ENCODE data around the gene LIPT2. TPM values are rescaled to one million over a fixed set of nuclear protein-coding genes. Genes with fewer than 3 reads are reported as not detected.
A peak's percentile ranks its signal among the peaks of the same experiment; 100 is the strongest.

LIPT2 gene
- total and polyA plus RNA-seq, 2 donors (not counting 3 experiments of a cell fraction or from before 2014, with no cell fraction given), result 1.7 to 4.1 TPM

DNA sequence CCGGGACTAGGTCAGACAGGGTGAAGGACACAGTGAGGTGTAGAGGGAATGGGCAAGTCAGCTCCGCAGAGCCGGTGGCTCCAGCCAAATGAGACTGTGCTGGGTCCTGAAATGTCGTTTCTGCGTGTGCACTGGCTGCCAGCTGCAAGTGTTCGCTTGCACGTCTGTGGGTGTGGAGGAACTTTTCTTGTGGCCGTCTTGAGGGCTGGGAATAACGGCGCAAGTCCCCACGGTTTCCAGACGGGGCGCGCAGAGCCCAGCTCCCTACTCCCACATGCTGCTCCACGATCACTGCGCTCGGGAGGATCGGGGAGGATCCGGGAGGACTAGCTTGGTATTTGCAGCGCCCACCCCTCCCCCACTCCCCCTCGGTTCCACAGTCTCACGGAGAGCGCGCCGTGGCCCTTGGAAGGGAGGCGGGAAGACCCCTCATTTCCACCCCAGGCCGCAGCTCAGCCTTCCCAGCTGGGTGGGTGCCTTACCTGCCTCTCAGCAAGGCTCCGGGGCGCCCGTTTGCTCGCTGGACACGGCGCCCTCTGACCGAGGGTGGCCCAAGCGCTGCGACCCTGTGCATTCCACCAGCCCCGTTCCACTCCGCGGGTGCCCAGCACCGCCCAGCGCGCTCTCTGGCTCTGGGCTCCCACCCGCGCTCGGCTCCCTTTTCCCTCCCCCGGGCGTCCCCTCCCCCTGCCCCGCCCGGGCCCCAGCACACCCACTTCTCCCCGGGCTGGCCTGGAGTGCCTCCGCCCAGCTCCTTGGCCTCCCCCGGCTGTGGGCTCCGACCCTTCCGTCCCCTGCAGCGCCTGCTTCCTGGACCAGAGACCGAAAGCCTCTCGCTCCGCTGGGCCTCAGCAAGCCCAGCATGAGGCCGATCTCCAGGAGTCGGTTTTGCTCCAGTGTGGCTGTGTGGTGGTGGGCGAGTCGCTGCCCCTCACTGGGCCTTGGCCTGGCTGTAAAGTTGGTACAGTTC is 26.3 kb downstream of the LIPT2 start, which contains the start of gene KCNE3:
Gene KCNE3, minus strand, starts transcription at position 634 of the 970 bp plus-strand sequence. CDS start 9,986 bp downstream, outside the sequence.
- POLR2A ChIA-PET, result no interaction called here

DNA sequence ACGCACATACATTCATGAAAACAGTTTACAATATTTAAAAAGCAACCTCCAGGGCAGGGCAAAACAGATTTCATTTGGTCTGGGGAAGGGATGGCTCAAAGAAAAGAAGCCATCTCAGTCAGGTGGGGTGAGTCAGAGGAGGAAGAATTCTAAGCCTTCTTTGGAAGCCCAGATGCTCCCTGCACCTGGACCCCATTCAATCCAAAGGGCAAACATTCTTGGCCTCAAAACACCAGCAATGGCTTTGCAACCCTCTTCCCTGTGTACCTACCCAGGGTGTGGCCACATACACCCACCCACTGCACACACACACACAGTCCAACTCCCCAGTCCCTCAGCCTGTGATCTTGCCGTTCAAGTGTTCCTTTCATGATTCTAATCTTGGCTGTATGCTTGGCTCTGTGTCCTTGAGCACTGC is 28.2 kb downstream of the LIPT2 start:
- Histone ChIP-seq H3K9me1 (replicated peaks; ENCODE audit: control insufficient read depth, extremely low read depth, insufficient read depth, low read length) (no peaks in the 10 kb centered on the region), H2AFZ (ENCODE audit: low read depth, low read length) (no peak overlapping the region), H4K20me1 (replicated peaks; ENCODE audit: control insufficient read depth, extremely low read depth, insufficient read depth, low read length) (no peaks in the 10 kb centered on the region), H3K36me3 (ENCODE audit: control insufficient read depth in 2 of 2, extremely low read depth in 1 of 2, insufficient read depth in 2 of 2, low read length in 2 of 2) (no peaks in the 10 kb centered on the region), H3K79me2 (ENCODE audit: control insufficient read depth, insufficient read depth, low read length) (no peaks in the 10 kb centered on the region), H3K4me3 (replicated peaks in 1 of 3; ENCODE audit: insufficient read depth in 1 of 3, low read depth in 1 of 3, low read length in 3 of 3) (no peak overlapping the region), H3K9me3 (replicated peaks; ENCODE audit: control insufficient read depth, insufficient read depth, low read length) (no peaks in the 10 kb centered on the region), H3K27me3 (ENCODE audit: control insufficient read depth in 2 of 2, insufficient read depth in 2 of 2, low read length in 2 of 2) (peaks cover 16 to 23% of the 10 kb centered on the region in 2 experiments), H3K27ac (ENCODE audit: insufficient read depth, low read depth, low read length) (no peak overlapping the region), H3K4me1 (ENCODE audit: control insufficient read depth, extremely low read depth, insufficient read depth, low read length) (peaks cover 10% of the 10 kb centered on the region), H3K4me2 (ENCODE audit: insufficient read depth, low read length) (no peak overlapping the region), H3K9ac (replicated peaks; ENCODE audit: extremely low read depth, insufficient read depth, low read length) (no peak overlapping the region)
- intact Hi-C loops (cut with micrococcal nuclease) (no loop called here), dilution Hi-C loops (cut with MboI; ENCODE audit: extremely low pct_ligation_motif_present, low sequenced_read_pairs) (no loop called here)
- no TSS peak for BruUV-seq (replicated peaks)
- ChIA-PET CTCF (interaction anchor here (2.2 kb wide), 1 partner anchor 11 kb away, joined by 18 read pairs; no protein-coding TSS in a partner anchor), POLR2A (no interaction called here)
- TF ChIP-seq EZH2 (IDR thresholded peaks at IDR 0.05; ENCODE audit: borderline replicate concordance, low read depth, low read length, severe bottlenecking) (no peak), POLR2A (IDR thresholded peaks at IDR 0.05; ENCODE audit: low read depth, low read length) (no peak), MYC (IDR thresholded peaks at IDR 0.05; ENCODE audit: low read depth, low read length) (no peak), FOS (IDR thresholded peaks at IDR 0.05; ENCODE audit: borderline replicate concordance, insufficient read depth, low read length) (no peak), POLR2AphosphoS5 (IDR thresholded peaks at IDR 0.05; ENCODE audit: insufficient read depth, low read depth, low read length) (no peak), JUN (IDR thresholded peaks at IDR 0.05; ENCODE audit: borderline replicate concordance, insufficient read depth, insufficient read length, low read depth) (no peak), GATA2 (IDR thresholded peaks at IDR 0.05; ENCODE audit: insufficient read depth, insufficient read length, low read depth, low read length) (no peak)
- TF ChIP-seq, protein P1, sequence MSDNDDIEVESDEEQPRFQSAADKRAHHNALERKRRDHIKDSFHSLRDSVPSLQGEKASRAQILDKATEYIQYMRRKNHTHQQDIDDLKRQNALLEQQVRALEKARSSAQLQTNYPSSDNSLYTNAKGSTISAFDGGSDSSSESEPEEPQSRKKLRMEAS (IDR thresholded peaks at IDR 0.05; ENCODE audit: insufficient read depth, insufficient read length), result no peak
- TF ChIP-seq, protein P2, sequence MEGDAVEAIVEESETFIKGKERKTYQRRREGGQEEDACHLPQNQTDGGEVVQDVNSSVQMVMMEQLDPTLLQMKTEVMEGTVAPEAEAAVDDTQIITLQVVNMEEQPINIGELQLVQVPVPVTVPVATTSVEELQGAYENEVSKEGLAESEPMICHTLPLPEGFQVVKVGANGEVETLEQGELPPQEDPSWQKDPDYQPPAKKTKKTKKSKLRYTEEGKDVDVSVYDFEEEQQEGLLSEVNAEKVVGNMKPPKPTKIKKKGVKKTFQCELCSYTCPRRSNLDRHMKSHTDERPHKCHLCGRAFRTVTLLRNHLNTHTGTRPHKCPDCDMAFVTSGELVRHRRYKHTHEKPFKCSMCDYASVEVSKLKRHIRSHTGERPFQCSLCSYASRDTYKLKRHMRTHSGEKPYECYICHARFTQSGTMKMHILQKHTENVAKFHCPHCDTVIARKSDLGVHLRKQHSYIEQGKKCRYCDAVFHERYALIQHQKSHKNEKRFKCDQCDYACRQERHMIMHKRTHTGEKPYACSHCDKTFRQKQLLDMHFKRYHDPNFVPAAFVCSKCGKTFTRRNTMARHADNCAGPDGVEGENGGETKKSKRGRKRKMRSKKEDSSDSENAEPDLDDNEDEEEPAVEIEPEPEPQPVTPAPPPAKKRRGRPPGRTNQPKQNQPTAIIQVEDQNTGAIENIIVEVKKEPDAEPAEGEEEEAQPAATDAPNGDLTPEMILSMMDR (IDR thresholded peaks at IDR 0.05; ENCODE audit: extremely low read depth in 1 of 2, insufficient read depth in 1 of 2, low read depth in 1 of 2, low read length in 2 of 2), result no peak
- DNase-seq (ENCODE audit: low read depth, low spot score) (no peak), FAIRE-seq (no peak)

More for the DNA sequence above, 26.3 kb downstream of the LIPT2 start, which contains the start of gene KCNE3:
- Histone ChIP-seq H4K20me1 (replicated peaks; ENCODE audit: control insufficient read depth, extremely low read depth, insufficient read depth, low read length) (no peaks in the 10 kb centered on the region), H3K9ac (replicated peaks; ENCODE audit: extremely low read depth, insufficient read depth, low read length) (no peak within 1 kb of the TSS), H3K27ac (ENCODE audit: insufficient read depth, low read depth, low read length) (no peak within 1 kb of the TSS), H3K4me3 (replicated peaks in 1 of 3; ENCODE audit: insufficient read depth in 1 of 3, low read depth in 1 of 3, low read length in 3 of 3) (peak within 1 kb of the TSS; percentile 31 to 76 (median 40)), H3K4me2 (ENCODE audit: insufficient read depth, low read length) (peak within 1 kb of the TSS; percentile 45), H3K9me3 (replicated peaks; ENCODE audit: control insufficient read depth, insufficient read depth, low read length) (no peaks in the 10 kb centered on the region), H3K27me3 (ENCODE audit: control insufficient read depth in 2 of 2, insufficient read depth in 2 of 2, low read length in 2 of 2) (peaks cover 16 to 27% of the 10 kb centered on the region in 2 experiments), H3K79me2 (ENCODE audit: control insufficient read depth, insufficient read depth, low read length) (no peaks in the 10 kb centered on the region), H3K9me1 (replicated peaks; ENCODE audit: control insufficient read depth, extremely low read depth, insufficient read depth, low read length) (no peaks in the 10 kb centered on the region), H3K4me1 (ENCODE audit: control insufficient read depth, extremely low read depth, insufficient read depth, low read length) (peaks cover 6% of the 10 kb centered on the region), H3K36me3 (ENCODE audit: control insufficient read depth in 2 of 2, extremely low read depth in 1 of 2, insufficient read depth in 2 of 2, low read length in 2 of 2) (no peaks in the 10 kb centered on the region), H2AFZ (ENCODE audit: low read depth, low read length) (peak within 1 kb of the TSS; percentile 95)
- intact Hi-C loops (cut with micrococcal nuclease) (no loop called here), dilution Hi-C loops (cut with MboI; ENCODE audit: extremely low pct_ligation_motif_present, low sequenced_read_pairs) (no loop called here)
- FAIRE-seq, result no peak
- DNase-seq (ENCODE audit: low read depth, low spot score), result peak; percentile 13
- no peak for TF ChIP-seq EZH2 (IDR thresholded peaks at IDR 0.05; ENCODE audit: borderline replicate concordance, low read depth, low read length, severe bottlenecking)
- no TSS peak for BruUV-seq (replicated peaks)
- CTCF ChIA-PET, result interaction anchor here (1.1 to 2.3 kb wide), 5 partner anchors 8 to 103 kb away, joined by 3 to 18 read pairs (median 4); partner anchors contain the start of gene LIPT2
